Neural cell (in vitro differentiated cells): Measurements from ENCODE around the gene MPP3.

Experiments
- CTCF ChIP-seq: fragments of 450-650 bp; IDR thresholded peaks from 2 replicates; pipeline ENCODE4 v1.5.1; 2014; ENCODE audit warnings: antibody characterized with exemption, mild to moderate bottlenecking, moderate library complexity; ENCODE audit not compliant: poor library complexity, severe bottlenecking
- EP300 ChIP-seq: fragments of 450-650 bp; conservative IDR thresholded peaks from 2 replicates; pipeline ENCODE4 v1.6.1; 2014; ENCODE audit warnings: antibody characterized with exemption, mild to moderate bottlenecking, moderate library complexity; ENCODE audit not compliant: poor library complexity, severe bottlenecking
- EZH2 ChIP-seq: fragments of 200-600, 300-800 bp; shearing (Covaris generic), sonication (generic); IDR thresholded peaks from 2 replicates; pipeline ENCODE4 v1.6.1; 2014; ENCODE audit warnings: antibody characterized with exemption, low read length, borderline replicate concordance, mild to moderate bottlenecking; ENCODE audit not compliant: insufficient read depth, poor library complexity, severe bottlenecking
- MXI1 ChIP-seq: fragments of 450-650 bp; conservative IDR thresholded peaks from 2 replicates; pipeline ENCODE4 v1.6.1; 2014; ENCODE audit warnings: antibody characterized with exemption, mild to moderate bottlenecking; ENCODE audit not compliant: poor library complexity, severe bottlenecking
- POLR2AphosphoS5 ChIP-seq: IDR thresholded peaks from 2 replicates; pipeline ENCODE4 v1.6.1; 2012
- RAD21 ChIP-seq: fragments of 450-650 bp; conservative IDR thresholded peaks from 2 replicates; pipeline ENCODE4 v1.6.1; 2014; ENCODE audit warnings: antibody characterized with exemption, mild to moderate bottlenecking, moderate library complexity
- REST ChIP-seq: IDR thresholded peaks from 2 replicates; pipeline ENCODE4 v1.6.1; 2012; ENCODE audit warnings: borderline replicate concordance
- TAF1 ChIP-seq: IDR thresholded peaks from 2 replicates; pipeline ENCODE4 v1.6.1; 2012; ENCODE audit warnings: low read depth

DNA sequence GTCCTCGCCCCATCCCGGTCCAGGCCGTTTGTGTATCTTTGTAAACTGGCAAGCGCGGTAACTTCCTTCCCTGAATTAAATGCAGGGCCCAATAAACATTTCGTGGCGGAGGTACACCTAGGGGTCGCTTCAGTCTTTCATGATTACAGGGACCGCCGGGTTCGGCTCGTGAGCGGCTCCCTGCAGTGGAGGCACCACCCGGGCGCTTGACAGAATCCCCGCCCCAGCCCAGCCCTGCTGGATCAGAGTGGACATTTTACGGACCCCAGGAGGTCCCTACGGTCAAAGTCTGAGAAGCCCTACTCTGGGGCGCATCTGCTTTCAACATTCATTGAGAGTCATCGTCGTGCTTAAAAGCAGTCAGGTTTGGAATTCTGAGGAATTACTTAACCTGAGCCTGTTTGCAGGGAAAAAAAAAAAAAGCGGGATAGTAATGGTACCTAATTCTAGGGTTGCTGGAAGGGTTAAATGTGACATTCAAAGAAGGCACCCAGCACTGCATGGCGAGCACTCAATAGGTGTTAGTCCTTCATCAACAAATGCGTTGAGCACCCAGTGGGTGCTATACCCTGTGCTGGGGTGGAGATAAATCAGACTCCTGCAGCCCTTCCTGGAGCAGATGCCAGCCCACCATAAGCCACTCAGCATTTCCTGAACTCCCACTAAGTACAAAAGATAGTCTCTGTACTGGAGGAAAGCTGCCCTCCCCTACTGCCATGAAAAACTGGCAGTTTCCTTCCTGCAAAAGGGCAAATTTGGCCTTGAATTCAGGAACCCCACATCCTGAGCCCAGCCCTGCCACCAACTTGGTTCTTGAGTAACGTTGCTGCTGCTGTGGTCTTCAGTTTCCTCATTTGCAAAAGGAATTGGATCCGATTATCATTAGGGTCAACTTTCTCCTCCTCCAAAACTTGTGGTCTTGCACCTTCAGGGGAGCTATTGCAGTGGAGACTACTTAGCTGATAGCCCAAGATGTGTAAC, 53.5 kb downstream of the MPP3 start:
- TF ChIP-seq EZH2, result no peak
- no peak for TF ChIP-seq POLR2AphosphoS5
- TF ChIP-seq CTCF, result peak; percentile 58
- no peak for TF ChIP-seq TAF1
- no peak for TF ChIP-seq EP300
- no peak for TF ChIP-seq REST
- TF ChIP-seq MXI1, result no peak
- peak; percentile 31 for TF ChIP-seq RAD21
